ENCODE results near the gene PDE4D.

DNA sequence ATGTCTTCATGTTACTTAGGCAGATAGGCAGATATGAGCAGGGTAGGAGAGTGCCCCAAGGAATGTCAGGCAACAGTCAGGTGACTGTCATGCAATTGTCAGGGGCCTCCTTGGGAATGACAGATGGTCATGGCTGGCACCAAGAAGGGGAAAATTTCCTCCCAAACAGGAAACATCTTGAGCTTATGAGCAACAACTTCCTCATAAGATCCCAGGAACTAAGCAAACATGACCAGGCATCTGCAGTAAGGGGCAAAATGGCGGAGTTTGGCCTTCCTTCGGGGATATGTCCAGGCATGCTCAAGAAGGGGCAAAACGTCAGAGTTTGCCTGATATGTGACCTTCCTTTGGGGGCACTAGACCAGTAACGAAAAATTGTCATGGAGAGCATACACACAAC is 591.8 kb downstream of the PDE4D start:
- TF ChIP-seq, protein P1, sequence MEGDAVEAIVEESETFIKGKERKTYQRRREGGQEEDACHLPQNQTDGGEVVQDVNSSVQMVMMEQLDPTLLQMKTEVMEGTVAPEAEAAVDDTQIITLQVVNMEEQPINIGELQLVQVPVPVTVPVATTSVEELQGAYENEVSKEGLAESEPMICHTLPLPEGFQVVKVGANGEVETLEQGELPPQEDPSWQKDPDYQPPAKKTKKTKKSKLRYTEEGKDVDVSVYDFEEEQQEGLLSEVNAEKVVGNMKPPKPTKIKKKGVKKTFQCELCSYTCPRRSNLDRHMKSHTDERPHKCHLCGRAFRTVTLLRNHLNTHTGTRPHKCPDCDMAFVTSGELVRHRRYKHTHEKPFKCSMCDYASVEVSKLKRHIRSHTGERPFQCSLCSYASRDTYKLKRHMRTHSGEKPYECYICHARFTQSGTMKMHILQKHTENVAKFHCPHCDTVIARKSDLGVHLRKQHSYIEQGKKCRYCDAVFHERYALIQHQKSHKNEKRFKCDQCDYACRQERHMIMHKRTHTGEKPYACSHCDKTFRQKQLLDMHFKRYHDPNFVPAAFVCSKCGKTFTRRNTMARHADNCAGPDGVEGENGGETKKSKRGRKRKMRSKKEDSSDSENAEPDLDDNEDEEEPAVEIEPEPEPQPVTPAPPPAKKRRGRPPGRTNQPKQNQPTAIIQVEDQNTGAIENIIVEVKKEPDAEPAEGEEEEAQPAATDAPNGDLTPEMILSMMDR (conservative IDR thresholded peaks at IDR 0.05; ENCODE audit: low read length), result no peak
- no peak for TF ChIP-seq EZH2phosphoT487 (IDR thresholded peaks at IDR 0.05; ENCODE audit: borderline replicate concordance, low read depth, low read length)
